ENCODE data around the gene DIS3.

DIS3 gene

GRCh38 chr13:72792640-72793039 lies 10.9 kb upstream of the DIS3 start:
- TF ChIP-seq RAD21 (IDR thresholded peaks at IDR 0.05; ENCODE audit: low read depth) (no peak), CEBPB (IDR thresholded peaks at IDR 0.05) (no peak), REST (IDR thresholded peaks at IDR 0.05; ENCODE audit: low read depth) (no peak), FOXM1 (IDR thresholded peaks at IDR 0.05; ENCODE audit: borderline replicate concordance, low read depth) (no peak), YY1 (IDR thresholded peaks at IDR 0.05; ENCODE audit: low read depth) (no peak), MAX (IDR thresholded peaks at IDR 0.05) (no peak), ZBTB7A (IDR thresholded peaks at IDR 0.05; ENCODE audit: low read depth) (no peak), CREB1 (IDR thresholded peaks at IDR 0.05; ENCODE audit: low read depth) (no peak), TAF1 (IDR thresholded peaks at IDR 0.05; ENCODE audit: low read depth) (no peak), EP300 (IDR thresholded peaks at IDR 0.05; ENCODE audit: borderline replicate concordance) (no peak), NFIC (IDR thresholded peaks at IDR 0.05) (no peak)

DNA sequence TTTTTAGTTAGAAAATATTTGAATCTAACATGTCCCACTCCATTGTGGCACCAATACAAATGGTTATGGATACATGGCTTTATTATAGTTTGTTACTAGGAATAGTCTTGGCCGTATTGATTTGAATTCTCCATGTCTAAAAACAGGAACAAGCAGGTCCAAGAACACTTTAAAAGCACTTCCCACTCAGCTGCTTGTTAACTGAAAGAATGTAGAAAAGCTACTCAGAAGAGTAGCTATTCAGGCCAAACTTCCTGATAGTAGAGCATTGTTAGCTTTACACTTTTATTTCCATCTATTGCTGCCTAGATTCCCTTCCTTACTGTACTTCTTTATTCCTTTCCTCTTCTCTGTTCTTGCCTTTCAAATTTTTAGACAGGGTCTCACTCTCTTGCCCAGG lies 7.1 kb upstream of the DIS3 start:
- no peak for TF ChIP-seq TAF1 (IDR thresholded peaks at IDR 0.05; ENCODE audit: low read depth)
- no peak for TF ChIP-seq REST (IDR thresholded peaks at IDR 0.05; ENCODE audit: low read depth)
- TF ChIP-seq RAD21 (IDR thresholded peaks at IDR 0.05; ENCODE audit: low read depth) = no peak
- TF ChIP-seq MAX (IDR thresholded peaks at IDR 0.05) = no peak
- no peak for TF ChIP-seq EP300 (IDR thresholded peaks at IDR 0.05; ENCODE audit: borderline replicate concordance)

GRCh38 chr13:72782717-72783116 lies 1.0 kb upstream of the DIS3 start:
- TF ChIP-seq FOXM1 (IDR thresholded peaks at IDR 0.05; ENCODE audit: borderline replicate concordance, low read depth) (no peak), TEAD4 (IDR thresholded peaks at IDR 0.05) (no peak), CEBPB (IDR thresholded peaks at IDR 0.05) (no peak), TAF1 (IDR thresholded peaks at IDR 0.05; ENCODE audit: low read depth) (no peak), USF1 (IDR thresholded peaks at IDR 0.05) (no peak), YY1 (IDR thresholded peaks at IDR 0.05; ENCODE audit: low read depth) (no peak), MAX (IDR thresholded peaks at IDR 0.05) (no peak), REST (IDR thresholded peaks at IDR 0.05; ENCODE audit: low read depth) (no peak), CREB1 (IDR thresholded peaks at IDR 0.05; ENCODE audit: low read depth) (no peak), ZBTB7A (IDR thresholded peaks at IDR 0.05; ENCODE audit: low read depth) (no peak), EGR1 (IDR thresholded peaks at IDR 0.05) (no peak), RAD21 (IDR thresholded peaks at IDR 0.05; ENCODE audit: low read depth) (no peak), TCF12 (IDR thresholded peaks at IDR 0.05; ENCODE audit: low read depth) (no peak), NFIC (IDR thresholded peaks at IDR 0.05) (no peak), EP300 (IDR thresholded peaks at IDR 0.05; ENCODE audit: borderline replicate concordance) (no peak)

GRCh38 chr13:72774019-72774418 lies 7.7 kb downstream of the DIS3 start:
- TF ChIP-seq CREB1 (IDR thresholded peaks at IDR 0.05; ENCODE audit: low read depth) (no peak), YY1 (IDR thresholded peaks at IDR 0.05; ENCODE audit: low read depth) (no peak), RAD21 (IDR thresholded peaks at IDR 0.05; ENCODE audit: low read depth) (no peak), EP300 (IDR thresholded peaks at IDR 0.05; ENCODE audit: borderline replicate concordance) (no peak), REST (IDR thresholded peaks at IDR 0.05; ENCODE audit: low read depth) (no peak), EGR1 (IDR thresholded peaks at IDR 0.05) (no peak), CEBPB (IDR thresholded peaks at IDR 0.05) (no peak), FOXM1 (IDR thresholded peaks at IDR 0.05; ENCODE audit: borderline replicate concordance, low read depth) (no peak), USF1 (IDR thresholded peaks at IDR 0.05) (no peak), MAX (IDR thresholded peaks at IDR 0.05) (no peak), TCF12 (IDR thresholded peaks at IDR 0.05; ENCODE audit: low read depth) (no peak), TEAD4 (IDR thresholded peaks at IDR 0.05) (no peak), ZBTB7A (IDR thresholded peaks at IDR 0.05; ENCODE audit: low read depth) (no peak), TAF1 (IDR thresholded peaks at IDR 0.05; ENCODE audit: low read depth) (no peak), NFIC (IDR thresholded peaks at IDR 0.05) (no peak)

Measured in Ishikawa (cell line).